Pancreas (tissue), 10 donors: Measurements from ENCODE around the gene SPACA6. TPM values are rescaled to one million over a fixed set of nuclear protein-coding genes. Genes with fewer than 3 reads are reported as not detected.
A peak's percentile ranks its signal among the peaks of the same experiment; 100 is the strongest.

ENCODE experiments used
- ATAC-seq, 4 donors: fragments of 200-7000 bp; cut with Tn5 transposase; one replicate each; pipeline versions ENCODE4 v1.8.0 to v1.9.1; 2020; ENCODE audit warnings: mild to moderate bottlenecking in 4 of 4, moderate library complexity in 4 of 4
- DNase-seq, 6 donors: peaks; one replicate each; pipeline ENCODE4 v3.0.0-alpha.2; 2020
- FAIRE-seq: peaks from 2 replicates; lab custom pipeline; 2012; peaks lifted over from hg19 to GRCh38; lab: Jason Lieb, UNC
- H3K27ac ChIP-seq, 4 donors: fragments of 200-600 bp; sonication (generic); 1 replicate in 3 of 4; 2 replicates in 1 of 4; pipeline versions ENCODE4 v1.5.0 to v1.8.0; 2020
- H3K27me3 ChIP-seq, 4 donors: fragments of 200-600 bp; one replicate each; pipeline ENCODE4 v1.8.0; 2021
- H3K36me3 ChIP-seq, 3 donors: fragments of 200-600 bp; sonication (generic) in 1 of 3; one replicate each; pipeline versions ENCODE4 v1.5.0 to v1.8.0; 2020 to 2021
- H3K4me1 ChIP-seq, 3 donors: fragments of 200-600 bp; one replicate each; pipeline ENCODE4 v1.8.0; 2021
- H3K4me3 ChIP-seq, 4 donors: fragments of 200-600 bp; sonication (generic) in 2 of 4; one replicate each; pipeline versions ENCODE4 v1.5.0 to v1.8.0; 2020 to 2021
- H3K9me3 ChIP-seq, 4 donors: fragments of 200-600 bp; one replicate each; pipeline ENCODE4 v1.8.0; 2021
- CTCF ChIP-seq, 4 donors: fragments of 200-600 bp; sonication (generic) in 3 of 4; IDR thresholded peaks; one replicate each; pipeline versions ENCODE4 v1.5.0 to v1.8.0; 2021; ENCODE audit warnings: antibody characterized with exemption in 4 of 4
- whole genome bisulfite sequencing, 2 donors: extraction: QIAGEN DNeasy Blood & Tissue Kit; methylation state at CpG; one replicate each; pipeline ENCODE4 v1.1.7; 2013; 5-methylcytosine and 5-hydroxymethylcytosine counted together
- intact Hi-C, 3 donors: fragments of 100-400 bp; cut with DNase I; formaldehyde crosslinking; loops; one replicate each; pipeline versions ENCODE4 v1.11.1 to v1.14.2; 2022
- polyA plus RNA-seq, 2 donors: library from polyadenylated mRNA; stranded (reverse); fragments of 200-250 nt; gene quantifications; one replicate each; pipeline ENCODE4 v1.2.3, GENCODE V29; 2013
- total RNA-seq, 6 donors: library from RNA; stranded (reverse); fragmentation: NEBNext Ultra II Directional in 4 of 6; extraction: Animal tissue kit (Norgen Biotek cat#: 25700) in 4 of 6; gene quantifications; one replicate each; pipeline versions ENCODE4 v1.2.1 to v1.2.4, GENCODE V29; 2021 to 2023
- donor health status: healthy with polysubstance abuse.
- donor health status: DM: no; HTN: no; CAD: no; lungs with moderate emphysema.
- donor health status: DM: no; HTN: no; CAD: no.
- donor health status: control.
- donor health status: control.
- donor health status: Bipolar disorder and iron deficiency.
- donor health status: DM: yes; HTN: yes; CAD: no.
- donor health status: DM: no; HTN: no; CAD: no.
- donor health status: DM: no; HTN: no; CAD: no.
- donor health status: DM: yes; HTN: yes; CAD: no.

The SPACA6 gene
- total and polyA plus RNA-seq, 8 donors = 3.8 to 29.4 (median 7.5) TPM

- Histone ChIP-seq H3K36me3 (no peaks in the 10 kb centered on the region), H3K4me3 (peak overlapping the region; percentile 41 to 66 (median 50)), H3K4me1 (peaks cover 0 to 7% (median 0%) of the 10 kb centered on the region in 3 donors), H3K9me3 (no peaks in the 10 kb centered on the region), H3K27me3 (no peaks in the 10 kb centered on the region), H3K27ac (peak overlapping the region; percentile 61 to 90 (median 78))
- FAIRE-seq (no peak), DNase-seq (peak; percentile 95 to 98 (median 96)), ATAC-seq (peak; percentile 85 to 94 (median 91))
- WGBS, 2 donors = 1% methylated on average over 71 to 74 of the region's 74 CpGs
- intact Hi-C loops = no loop called here
- peak in 1 of 4 donors; percentile 8 for TF ChIP-seq CTCF (IDR thresholded peaks at IDR 0.05)
Measured at GRCh38 chr19:51703575-51704515, 10.7 kb downstream of the SPACA6 start.

- peaks cover 0 to 7% (median 0%) of the 10 kb centered on the region in 3 donors for H3K4me1 ChIP-seq
- no peaks in the 10 kb centered on the region for H3K36me3 ChIP-seq
- intact Hi-C loops = no loop called here
- DNase-seq (peak in 2 of 6 donors; percentile 21 to 49), FAIRE-seq (no peak), ATAC-seq (no peak)
- no peaks in the 10 kb centered on the region for H3K9me3 ChIP-seq
- peak overlapping the region; percentile 41 to 66 (median 50) for H3K4me3 ChIP-seq
- no peak for TF ChIP-seq CTCF (IDR thresholded peaks at IDR 0.05)
- H3K27me3 ChIP-seq = no peaks in the 10 kb centered on the region
- WGBS, 2 donors = 33% methylated on average over 4 of the region's 4 CpGs
- peak overlapping the region; percentile 61 to 90 (median 78) for H3K27ac ChIP-seq
Measured at GRCh38 chr19:51704626-51705025, 11.5 kb downstream of the SPACA6 start.

GRCh38 chr19:51706296-51706695 is 13.2 kb downstream of the SPACA6 start:
- no peak overlapping the region for H3K27ac ChIP-seq
- no peak overlapping the region for H3K4me3 ChIP-seq
- no peak for ATAC-seq
- intact Hi-C loops = no loop called here
- DNase-seq = no peak
- H3K36me3 ChIP-seq = no peaks in the 10 kb centered on the region
- no peaks in the 10 kb centered on the region for H3K9me3 ChIP-seq
- 95 to 98% methylated on average over 4 of the region's 4 CpGs for WGBS, 2 donors
- peaks cover 0 to 7% (median 0%) of the 10 kb centered on the region in 3 donors for H3K4me1 ChIP-seq
- no peak for TF ChIP-seq CTCF (IDR thresholded peaks at IDR 0.05)
- no peaks in the 10 kb centered on the region for H3K27me3 ChIP-seq
- FAIRE-seq = no peak

- WGBS, 2 donors = 97 to 99% methylated on average over 3 of the region's 3 CpGs
- DNase-seq (no peak), ATAC-seq (no peak), FAIRE-seq (no peak)
- H3K9me3 ChIP-seq = no peaks in the 10 kb centered on the region
- peaks cover 0 to 5% (median 0%) of the 10 kb centered on the region in 3 donors for H3K4me1 ChIP-seq
- no peaks in the 10 kb centered on the region for H3K27me3 ChIP-seq
- no peak overlapping the region for H3K27ac ChIP-seq
- no peaks in the 10 kb centered on the region for H3K36me3 ChIP-seq
- TF ChIP-seq CTCF (IDR thresholded peaks at IDR 0.05) = no peak
- H3K4me3 ChIP-seq = no peak overlapping the region
- intact Hi-C loops = no loop called here
Measured at GRCh38 chr19:51706885-51707284, 13.8 kb downstream of the SPACA6 start.
